Effector memory CD4-positive, alpha-beta T cell (primary cell): ENCODE data around the gene CEP112.

Experiments used
- DNase-seq, 3 donors: peaks; one replicate each; pipeline ENCODE4 v3.0.0-alpha.2; 2020
- H3K27ac ChIP-seq: 2 replicates; pipeline ENCODE4 v1.7.0; 2013; ENCODE audit warnings: mild to moderate bottlenecking, low read length, moderate library complexity; ENCODE audit not compliant: insufficient read depth, poor library complexity, severe bottlenecking
- H3K27me3 ChIP-seq: replicated peaks from 2 replicates; pipeline ENCODE4 v1.7.0; 2013; ENCODE audit warnings: mild to moderate bottlenecking, low read length; ENCODE audit not compliant: insufficient read depth, control insufficient read depth, poor library complexity, severe bottlenecking
- H3K36me3 ChIP-seq: 2 replicates; pipeline ENCODE4 v1.7.0; 2013; ENCODE audit warnings: mild to moderate bottlenecking, low read length, moderate library complexity; ENCODE audit not compliant: control insufficient read depth, insufficient read depth
- H3K4me1 ChIP-seq: 2 replicates; pipeline ENCODE4 v1.7.0; 2013; ENCODE audit warnings: low read length, mild to moderate bottlenecking; ENCODE audit not compliant: control insufficient read depth, insufficient read depth, poor library complexity, severe bottlenecking
- H3K4me3 ChIP-seq: 2 replicates; pipeline ENCODE4 v1.7.0; 2013; ENCODE audit warnings: low read length, low read depth, mild to moderate bottlenecking; ENCODE audit not compliant: insufficient read depth, poor library complexity, severe bottlenecking
- H3K9me3 ChIP-seq: 2 replicates; pipeline ENCODE4 v1.7.0; 2013; ENCODE audit warnings: mild to moderate bottlenecking, low read length, moderate library complexity; ENCODE audit not compliant: control insufficient read depth

Gene CEP112

GRCh38 chr17:65956814-65957213 lies 235.1 kb downstream of the CEP112 start:
- H3K9me3 ChIP-seq, result no peaks in the 10 kb centered on the region
- H3K4me1 ChIP-seq, result no peaks in the 10 kb centered on the region
- DNase-seq, result no peak
- H3K4me3 ChIP-seq, result no peak overlapping the region
- H3K36me3 ChIP-seq, result no peaks in the 10 kb centered on the region
- H3K27ac ChIP-seq, result no peak overlapping the region
- no peaks in the 10 kb centered on the region for H3K27me3 ChIP-seq

GRCh38 chr17:65954148-65954449 lies 237.8 kb downstream of the CEP112 start:
- no peak for DNase-seq
- H3K4me3 ChIP-seq, result no peak overlapping the region
- H3K4me1 ChIP-seq, result no peaks in the 10 kb centered on the region
- no peaks in the 10 kb centered on the region for H3K27me3 ChIP-seq
- no peaks in the 10 kb centered on the region for H3K9me3 ChIP-seq
- H3K27ac ChIP-seq, result no peak overlapping the region
- no peaks in the 10 kb centered on the region for H3K36me3 ChIP-seq

GRCh38 chr17:65953316-65954147 lies 238.4 kb downstream of the CEP112 start:
- no peaks in the 10 kb centered on the region for H3K4me1 ChIP-seq
- no peaks in the 10 kb centered on the region for H3K9me3 ChIP-seq
- H3K36me3 ChIP-seq, result no peaks in the 10 kb centered on the region
- no peak overlapping the region for H3K4me3 ChIP-seq
- no peak overlapping the region for H3K27ac ChIP-seq
- DNase-seq, result no peak
- H3K27me3 ChIP-seq, result no peaks in the 10 kb centered on the region

DNA sequence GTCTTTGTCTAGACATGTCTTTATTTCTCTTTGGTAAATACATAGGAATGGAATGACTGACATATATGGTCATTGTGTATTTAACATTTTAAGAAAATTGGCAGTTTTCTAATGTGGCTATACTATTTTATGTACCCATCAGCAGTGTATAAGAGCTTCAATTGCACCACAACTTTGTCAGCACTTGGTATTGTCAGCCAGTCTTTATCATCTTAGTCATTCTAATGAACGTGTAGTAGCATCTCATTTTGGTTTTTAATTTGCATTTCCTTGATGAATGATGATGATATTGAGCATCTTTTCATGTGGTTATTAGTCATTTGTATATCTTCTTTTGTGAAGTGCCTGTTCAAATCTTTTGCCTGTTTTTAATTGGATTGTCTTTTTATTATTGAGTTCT lies 239.3 kb downstream of the CEP112 start:
- no peaks in the 10 kb centered on the region for H3K36me3 ChIP-seq
- H3K4me1 ChIP-seq, result no peaks in the 10 kb centered on the region
- no peak overlapping the region for H3K4me3 ChIP-seq
- H3K27ac ChIP-seq, result no peak overlapping the region
- H3K27me3 ChIP-seq, result no peaks in the 10 kb centered on the region
- no peak for DNase-seq
- no peaks in the 10 kb centered on the region for H3K9me3 ChIP-seq

GRCh38 chr17:65952015-65952414 lies 239.9 kb downstream of the CEP112 start:
- no peaks in the 10 kb centered on the region for H3K36me3 ChIP-seq
- no peaks in the 10 kb centered on the region for H3K27me3 ChIP-seq
- no peak overlapping the region for H3K27ac ChIP-seq
- H3K4me1 ChIP-seq, result no peaks in the 10 kb centered on the region
- no peak overlapping the region for H3K4me3 ChIP-seq
- H3K9me3 ChIP-seq, result no peaks in the 10 kb centered on the region
- DNase-seq, result no peak

DNA sequence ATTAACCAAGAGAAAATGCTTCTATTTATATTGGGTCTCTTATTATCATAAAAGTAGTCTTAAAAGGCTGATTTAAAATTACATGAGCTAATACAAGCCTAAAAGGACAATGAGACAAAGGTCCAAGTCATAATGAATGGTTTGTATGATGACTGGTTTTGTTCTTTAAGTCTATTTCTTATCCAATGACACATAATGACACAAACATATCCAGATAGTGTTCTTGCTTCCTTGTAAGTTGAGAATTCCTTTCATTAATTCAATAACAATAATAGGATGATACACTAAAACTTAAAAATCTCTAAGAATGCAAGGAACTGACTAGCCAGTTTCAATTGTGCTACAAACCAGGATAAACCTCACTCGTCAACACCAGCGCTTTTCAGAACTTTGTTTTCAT lies 244.1 kb downstream of the CEP112 start:
- Histone ChIP-seq H3K27me3 (no peaks in the 10 kb centered on the region), H3K4me3 (no peak overlapping the region), H3K9me3 (no peaks in the 10 kb centered on the region), H3K27ac (no peak overlapping the region), H3K4me1 (no peaks in the 10 kb centered on the region), H3K36me3 (no peaks in the 10 kb centered on the region)
- no peak for DNase-seq

DNA sequence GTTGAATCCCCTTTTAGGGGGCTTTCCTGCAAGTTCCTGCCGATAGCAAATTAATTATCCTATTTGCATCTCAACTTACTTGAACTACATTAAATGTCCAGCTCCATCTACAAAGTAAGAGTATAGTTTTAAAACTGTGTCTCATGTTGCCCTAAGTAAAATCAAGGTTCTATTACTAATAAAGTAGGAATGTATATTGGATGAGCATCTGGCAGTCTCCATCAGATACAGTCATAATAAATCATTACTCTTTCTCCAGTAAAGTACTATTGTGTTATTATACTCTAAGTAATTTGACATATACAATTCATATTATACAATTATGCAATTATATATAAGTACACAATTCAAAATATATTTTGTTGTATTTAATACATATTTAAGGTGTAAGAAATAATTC lies 249.3 kb downstream of the CEP112 start:
- Histone ChIP-seq H3K9me3 (no peaks in the 10 kb centered on the region), H3K36me3 (no peaks in the 10 kb centered on the region), H3K4me3 (no peak overlapping the region), H3K27ac (no peak overlapping the region), H3K27me3 (no peaks in the 10 kb centered on the region), H3K4me1 (no peaks in the 10 kb centered on the region)
- DNase-seq, result no peak

DNA sequence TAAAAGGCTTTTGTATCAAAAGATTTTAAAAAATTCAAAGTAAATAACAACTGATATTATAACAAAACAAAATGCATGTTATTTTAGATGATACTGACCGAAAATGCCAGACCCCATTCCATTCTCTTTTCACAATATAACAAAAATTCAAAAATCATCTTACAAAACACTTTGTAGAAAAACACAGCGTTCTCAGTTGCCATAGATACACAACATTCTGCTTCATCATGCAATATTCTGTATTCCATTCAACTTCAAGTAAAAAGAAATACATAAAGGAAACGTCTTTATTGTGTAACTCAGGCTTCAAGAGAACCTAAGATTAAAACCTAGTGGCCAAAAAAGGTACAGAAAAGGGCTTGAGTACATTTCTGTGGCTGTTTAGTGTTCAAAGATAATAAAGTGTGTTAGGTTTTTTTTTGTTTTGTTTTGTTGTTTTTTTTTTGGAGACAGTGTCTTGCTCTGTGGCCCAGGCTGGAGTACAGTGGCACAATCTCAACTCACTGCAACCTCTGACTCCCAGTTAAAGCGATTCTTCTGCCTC lies 250.5 kb downstream of the CEP112 start:
- no peak overlapping the region for H3K27ac ChIP-seq
- no peaks in the 10 kb centered on the region for H3K36me3 ChIP-seq
- no peaks in the 10 kb centered on the region for H3K9me3 ChIP-seq
- H3K4me1 ChIP-seq, result no peaks in the 10 kb centered on the region
- H3K27me3 ChIP-seq, result no peaks in the 10 kb centered on the region
- no peak overlapping the region for H3K4me3 ChIP-seq
- no peak for DNase-seq

- H3K27ac ChIP-seq, result no peak overlapping the region
- DNase-seq, result no peak
- no peaks in the 10 kb centered on the region for H3K4me1 ChIP-seq
Observed at GRCh38 chr17:65936013-65936412, 255.9 kb downstream of the CEP112 start.

GRCh38 chr17:65933290-65933689 lies 258.6 kb downstream of the CEP112 start:
- H3K27me3 ChIP-seq, result no peaks in the 10 kb centered on the region
- no peaks in the 10 kb centered on the region for H3K36me3 ChIP-seq
- H3K9me3 ChIP-seq, result no peaks in the 10 kb centered on the region
- DNase-seq, result no peak
- H3K4me3 ChIP-seq, result no peak overlapping the region
- no peak overlapping the region for H3K27ac ChIP-seq
- no peaks in the 10 kb centered on the region for H3K4me1 ChIP-seq

More at GRCh38 chr17:65936013-65936412, 255.9 kb downstream of the CEP112 start:
- Histone ChIP-seq H3K4me3 (no peak overlapping the region), H3K36me3 (no peaks in the 10 kb centered on the region), H3K9me3 (no peaks in the 10 kb centered on the region), H3K27me3 (no peaks in the 10 kb centered on the region)
